ENCODE results near the gene TOMM20. TPM values are rescaled to one million over a fixed set of nuclear protein-coding genes. Genes with fewer than 3 reads are reported as not detected.

Gene TOMM20
- total RNA-seq, 2 experiments from 2014 or later = 72.2 to 81.7 TPM

DNA sequence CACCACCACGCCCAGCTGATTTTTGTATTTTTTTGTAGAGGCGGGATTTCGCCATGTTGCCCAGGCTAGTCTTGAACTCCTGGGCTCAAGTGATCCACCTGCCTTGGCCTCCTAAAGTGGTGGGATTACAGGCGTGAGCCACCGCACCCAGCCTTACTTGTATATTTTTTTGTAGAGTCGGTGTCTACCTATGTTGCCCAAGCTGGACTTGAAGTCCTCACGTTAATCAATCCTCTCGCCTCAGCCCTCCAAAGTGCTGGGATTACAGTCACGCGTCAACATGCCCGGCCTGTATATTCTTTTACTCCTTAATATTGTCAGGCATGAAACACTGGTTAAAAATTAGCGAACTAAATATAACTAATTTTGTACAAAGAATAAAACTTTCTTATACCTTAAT, 5.5 kb upstream of the TOMM20 start:
- H3K27ac Mint-ChIP-seq = no peak overlapping the region
- peaks cover 3% of the 10 kb centered on the region for H3K4me1 Mint-ChIP-seq (ENCODE audit: low read depth)
- no peak overlapping the region for H3K4me3 Mint-ChIP-seq
- no peaks in the 10 kb centered on the region for H3K27me3 Mint-ChIP-seq (ENCODE audit: low read depth)
- H3K9me3 Mint-ChIP-seq (ENCODE audit: insufficient read depth) = no peaks in the 10 kb centered on the region
- DNase-seq (no peak), ATAC-seq (no peak)
- ChIA-PET CTCF (no interaction called here), POLR2A (no interaction called here)
- H3K36me3 Mint-ChIP-seq (ENCODE audit: low read depth) = peaks cover 58% of the 10 kb centered on the region

DNA sequence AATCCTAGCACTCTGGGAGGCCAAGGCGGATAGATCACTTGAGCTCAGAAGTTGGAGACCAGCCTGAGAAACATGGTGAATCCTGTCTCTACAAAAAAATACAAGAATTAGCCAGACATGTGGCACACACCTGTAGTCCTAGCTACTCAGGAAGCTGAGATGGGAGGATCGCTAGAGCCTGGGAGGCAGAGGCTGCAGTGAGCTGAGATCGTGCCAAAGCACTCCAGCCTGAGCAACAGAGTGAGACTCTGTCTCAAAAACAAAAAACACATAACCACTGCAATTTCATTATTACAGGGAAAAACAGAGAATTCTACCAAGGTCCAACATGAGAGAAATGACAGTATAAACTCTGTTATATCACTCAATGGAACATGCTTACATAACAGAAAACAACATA, 4.4 kb upstream of the TOMM20 start:
- H3K27me3 Mint-ChIP-seq (ENCODE audit: low read depth) = no peaks in the 10 kb centered on the region
- ChIA-PET POLR2A (interaction anchor here (0.6 to 2.5 kb wide), 2 partner anchors 22 to 28 kb away, joined by 3 to 12 read pairs; partner anchors contain the start of gene RBM34), CTCF (interaction anchor here (2.4 kb wide), 1 partner anchor 283 kb away, joined by 9 read pairs; no protein-coding TSS in a partner anchor)
- H3K4me3 Mint-ChIP-seq = no peak overlapping the region
- H3K4me1 Mint-ChIP-seq (ENCODE audit: low read depth) = peaks cover 5% of the 10 kb centered on the region
- H3K36me3 Mint-ChIP-seq (ENCODE audit: low read depth) = peaks cover 57% of the 10 kb centered on the region
- DNase-seq (no peak), ATAC-seq (no peak)
- no peak overlapping the region for H3K27ac Mint-ChIP-seq
- H3K9me3 Mint-ChIP-seq (ENCODE audit: insufficient read depth) = no peaks in the 10 kb centered on the region

DNA sequence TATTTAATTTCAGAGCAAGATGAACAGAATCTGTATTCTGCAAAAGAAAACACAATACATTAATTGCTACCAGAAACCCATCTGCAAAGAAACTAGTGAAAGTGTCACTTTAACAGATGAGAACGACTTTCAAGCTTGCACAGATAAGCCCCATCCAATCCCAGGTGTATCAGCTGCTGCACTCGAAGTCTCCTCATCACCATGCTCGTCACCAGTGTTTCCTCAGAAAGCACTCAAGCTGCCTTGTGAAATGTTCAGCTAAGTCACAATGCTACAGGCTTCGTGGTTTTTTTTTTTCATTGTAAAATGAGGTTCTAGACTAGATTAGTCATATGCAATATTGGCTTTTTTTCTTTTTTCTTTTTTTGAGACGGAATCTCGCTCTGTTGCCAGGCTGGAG, 3.3 kb upstream of the TOMM20 start:
- H3K36me3 Mint-ChIP-seq (ENCODE audit: low read depth) = peaks cover 59% of the 10 kb centered on the region
- no peaks in the 10 kb centered on the region for H3K27me3 Mint-ChIP-seq (ENCODE audit: low read depth)
- no peak overlapping the region for H3K27ac Mint-ChIP-seq
- H3K9me3 Mint-ChIP-seq (ENCODE audit: insufficient read depth) = no peaks in the 10 kb centered on the region
- H3K4me3 Mint-ChIP-seq = no peak overlapping the region
- POLR2A ChIA-PET = interaction anchor here (2.5 kb wide), 1 partner anchor 29 kb away, joined by 12 read pairs; the partner anchor contains the start of gene RBM34
- ATAC-seq (no peak), DNase-seq (no peak)
- peaks cover 13% of the 10 kb centered on the region for H3K4me1 Mint-ChIP-seq (ENCODE audit: low read depth)
- CTCF ChIA-PET = interaction anchor here (2.4 kb wide), 1 partner anchor 284 kb away, joined by 9 read pairs; no protein-coding TSS in a partner anchor

DNA sequence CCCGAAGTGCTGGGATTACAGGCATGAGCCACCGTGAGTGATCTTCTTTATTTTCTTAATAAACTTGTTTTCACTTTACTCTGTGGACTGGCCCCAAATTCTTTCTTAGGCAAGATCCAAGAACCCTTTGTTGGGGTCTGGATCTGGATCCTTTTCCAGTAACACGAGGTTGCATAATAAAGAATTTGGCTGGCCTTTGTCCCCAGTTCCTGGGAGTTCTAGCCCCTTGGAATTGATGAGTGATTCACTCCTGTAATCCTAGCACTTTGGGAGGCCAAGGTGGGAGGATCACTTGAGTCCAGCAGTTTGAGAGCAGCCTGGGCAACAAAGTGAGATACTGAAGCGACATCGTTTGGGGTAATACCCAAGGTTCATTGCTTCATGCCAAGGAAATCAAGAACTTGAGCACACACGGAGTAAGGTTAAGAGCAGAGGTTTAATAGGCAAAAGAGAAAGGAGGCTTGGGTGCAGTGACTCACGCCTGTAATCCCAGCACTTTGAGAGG, 2.2 kb upstream of the TOMM20 start:
- ChIA-PET CTCF (interaction anchor here (0.6 to 2.0 kb wide), 2 partner anchors 13 to 30 kb away, joined by 3 to 5 read pairs; partner anchors contain the start of gene RBM34), POLR2A (no interaction called here)
- ATAC-seq (no peak), DNase-seq (no peak)
- Mint-ChIP-seq H3K27me3 (ENCODE audit: low read depth) (no peaks in the 10 kb centered on the region), H3K27ac (peak overlapping the region; percentile 63), H3K9me3 (ENCODE audit: insufficient read depth) (no peaks in the 10 kb centered on the region), H3K4me3 (no peak overlapping the region), H3K36me3 (ENCODE audit: low read depth) (peaks cover 57% of the 10 kb centered on the region), H3K4me1 (ENCODE audit: low read depth) (peaks cover 23% of the 10 kb centered on the region)

DNA sequence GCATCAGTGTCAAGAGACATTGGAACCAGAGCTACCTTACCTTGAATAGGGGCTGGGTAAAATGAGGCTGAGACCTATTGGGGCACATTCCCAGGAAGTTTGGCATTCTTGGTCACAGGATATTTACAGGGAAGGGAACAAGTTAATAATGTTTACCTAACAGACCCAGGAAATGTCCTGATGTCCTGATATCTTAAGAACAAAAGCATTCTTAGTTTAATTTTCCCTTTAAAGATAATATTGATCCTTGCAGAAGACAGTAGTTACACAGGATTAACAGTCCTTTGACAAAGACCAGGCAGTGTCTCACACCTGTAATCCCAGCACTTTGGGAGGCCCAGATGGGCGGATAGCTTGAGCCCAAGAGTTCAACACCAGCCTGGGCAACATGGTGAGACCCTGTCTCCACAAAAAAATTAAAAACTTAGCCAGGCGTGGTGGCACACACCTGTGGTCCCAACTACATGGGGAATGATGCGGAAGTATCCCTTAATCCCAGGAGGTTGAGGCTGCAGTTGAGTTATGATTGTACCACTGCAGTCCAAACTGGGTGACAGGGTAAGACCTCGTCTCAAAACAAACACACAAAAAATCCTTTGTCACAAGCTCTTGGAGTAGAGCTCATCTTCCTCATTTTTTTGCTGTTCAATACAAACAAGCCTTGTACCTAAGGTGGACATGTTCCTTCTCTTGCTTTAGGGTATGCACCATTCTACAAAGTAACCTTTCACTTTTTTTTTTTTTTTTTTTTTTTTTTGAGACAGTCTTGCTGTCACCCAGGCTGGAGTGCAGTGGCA, 1.3 kb upstream of the TOMM20 start:
- Mint-ChIP-seq H3K4me1 (ENCODE audit: low read depth) (peaks cover 26% of the 10 kb centered on the region), H3K36me3 (ENCODE audit: low read depth) (peaks cover 53% of the 10 kb centered on the region), H3K27me3 (ENCODE audit: low read depth) (no peaks in the 10 kb centered on the region), H3K9me3 (ENCODE audit: insufficient read depth) (no peaks in the 10 kb centered on the region), H3K4me3 (peak overlapping the region; percentile 85), H3K27ac (peak overlapping the region; percentile 75)
- ATAC-seq (no peak), DNase-seq (no peak)
- CTCF ChIA-PET = interaction anchor here (0.6 to 2.0 kb wide), 3 partner anchors 14 to 374 kb away, joined by 3 to 5 read pairs (median 4); partner anchors contain the start of genes B3GALNT2 and RBM34
- POLR2A ChIA-PET = interaction anchor here (1.7 kb wide), 1 partner anchor 8 kb away, joined by 5 read pairs; no protein-coding TSS in a partner anchor

DNA sequence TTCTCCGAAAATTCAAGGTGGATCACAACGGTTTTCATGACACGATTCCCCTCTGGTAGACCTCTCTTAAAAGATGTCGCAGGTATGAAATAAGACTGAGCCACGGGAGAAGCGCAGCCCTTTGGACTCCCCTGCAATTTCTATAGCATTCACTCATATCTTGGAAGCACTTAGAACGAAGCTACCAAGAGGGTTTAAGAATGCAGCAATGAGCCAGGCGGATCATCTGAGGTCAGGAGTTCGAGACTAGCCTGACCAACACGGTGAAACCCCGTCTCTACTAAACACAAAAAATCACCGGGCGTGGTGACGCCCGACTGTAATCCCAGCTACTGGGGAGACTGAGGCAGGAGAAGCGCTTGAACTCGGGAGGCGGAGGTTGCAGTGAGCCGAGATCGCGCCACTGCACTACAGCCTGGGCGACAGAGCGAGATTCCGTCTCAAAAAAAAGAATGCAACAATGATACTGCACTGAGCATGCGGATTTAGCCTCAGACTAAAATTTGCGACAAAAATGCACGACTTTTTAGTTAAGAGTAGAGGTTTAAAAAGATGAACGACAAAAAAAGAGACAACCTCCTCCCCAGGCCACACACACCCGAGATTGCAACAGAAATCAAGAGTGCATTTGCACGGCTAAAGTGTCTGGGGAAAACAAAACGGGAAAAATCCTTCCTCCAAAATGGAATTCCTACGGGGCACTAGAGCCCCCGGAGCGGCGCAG, 743 bp downstream of the TOMM20 start:
- Mint-ChIP-seq H3K36me3 (ENCODE audit: low read depth) (peaks cover 51% of the 10 kb centered on the region), H3K4me3 (peak overlapping the region; percentile 85), H3K27ac (peak overlapping the region; percentile 99), H3K4me1 (ENCODE audit: low read depth) (peaks cover 43% of the 10 kb centered on the region), H3K9me3 (ENCODE audit: insufficient read depth) (no peaks in the 10 kb centered on the region), H3K27me3 (ENCODE audit: low read depth) (no peaks in the 10 kb centered on the region)
- DNase-seq = no peak
- ChIA-PET CTCF (interaction anchor here (0.8 to 2.6 kb wide), 7 partner anchors 22 to 641 kb away, joined by 3 to 18 read pairs (median 6); no protein-coding TSS in a partner anchor), POLR2A (interaction anchor here (1.1 to 2.8 kb wide), 4 partner anchors 8 to 404 kb away, joined by 3 to 19 read pairs (median 4); partner anchors contain the start of gene RBM34)
- ATAC-seq = peak; percentile 2

DNA sequence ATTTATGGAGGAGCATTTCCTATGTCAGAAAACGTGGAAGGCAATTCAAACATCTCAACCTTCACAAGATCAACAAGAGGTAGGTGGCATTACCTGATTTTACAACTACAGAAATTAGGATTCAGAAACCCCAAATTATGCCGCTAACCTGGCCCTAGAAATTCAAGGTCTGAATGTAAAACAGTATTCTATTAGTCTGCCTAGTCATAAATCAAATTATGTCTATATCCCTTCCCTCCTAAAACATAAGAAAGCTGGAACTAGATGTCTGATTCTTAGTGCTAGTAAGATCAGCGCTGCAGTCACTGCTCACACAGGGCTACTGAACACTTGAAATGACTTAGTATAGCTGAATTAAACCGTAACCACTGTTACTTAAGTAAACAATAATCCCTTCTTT, 1.4 kb downstream of the TOMM20 start:
- peaks cover 50% of the 10 kb centered on the region for H3K36me3 Mint-ChIP-seq (ENCODE audit: low read depth)
- H3K27me3 Mint-ChIP-seq (ENCODE audit: low read depth) = no peaks in the 10 kb centered on the region
- H3K4me1 Mint-ChIP-seq (ENCODE audit: low read depth) = peaks cover 48% of the 10 kb centered on the region
- DNase-seq (no peak), ATAC-seq (no peak)
- H3K27ac Mint-ChIP-seq = peak overlapping the region; percentile 99
- no peaks in the 10 kb centered on the region for H3K9me3 Mint-ChIP-seq (ENCODE audit: insufficient read depth)
- ChIA-PET CTCF (interaction anchor here (0.8 to 2.6 kb wide), 9 partner anchors 21 to 640 kb away, joined by 3 to 18 read pairs (median 4); no protein-coding TSS in a partner anchor), POLR2A (interaction anchor here (1.1 to 2.8 kb wide), 3 partner anchors 23 to 403 kb away, joined by 3 to 19 read pairs (median 4); partner anchors contain the start of gene RBM34)
- peak overlapping the region; percentile 85 for H3K4me3 Mint-ChIP-seq

DNA sequence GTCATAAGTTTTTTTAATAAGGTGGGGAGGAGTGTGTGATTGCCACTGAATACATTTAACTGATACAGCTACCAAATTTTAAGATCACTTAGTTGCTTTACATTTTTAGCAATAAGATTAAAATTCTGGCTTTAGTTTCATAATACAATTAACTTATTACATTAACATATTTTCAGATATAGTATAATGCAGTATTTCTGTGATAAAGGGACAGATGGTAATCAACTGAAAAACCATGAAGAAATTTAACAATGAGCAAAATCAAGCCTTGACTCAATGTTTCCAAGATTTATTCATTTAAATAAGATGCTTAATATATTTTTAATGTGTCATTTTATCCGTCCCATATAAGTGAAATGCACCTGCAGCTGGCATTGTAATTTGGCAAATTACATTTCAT, 4.0 kb downstream of the TOMM20 start:
- no peak for ATAC-seq
- peaks cover 55% of the 10 kb centered on the region for H3K36me3 Mint-ChIP-seq (ENCODE audit: low read depth)
- peaks cover 51% of the 10 kb centered on the region for H3K4me1 Mint-ChIP-seq (ENCODE audit: low read depth)
- H3K4me3 Mint-ChIP-seq = no peak overlapping the region
- no peak for DNase-seq
- ChIA-PET CTCF (interaction anchor here (1.8 kb wide), 1 partner anchor 292 kb away, joined by 4 read pairs; no protein-coding TSS in a partner anchor), POLR2A (no interaction called here)
- H3K9me3 Mint-ChIP-seq (ENCODE audit: insufficient read depth) = no peaks in the 10 kb centered on the region
- H3K27me3 Mint-ChIP-seq (ENCODE audit: low read depth) = no peaks in the 10 kb centered on the region
- H3K27ac Mint-ChIP-seq = no peak overlapping the region

DNA sequence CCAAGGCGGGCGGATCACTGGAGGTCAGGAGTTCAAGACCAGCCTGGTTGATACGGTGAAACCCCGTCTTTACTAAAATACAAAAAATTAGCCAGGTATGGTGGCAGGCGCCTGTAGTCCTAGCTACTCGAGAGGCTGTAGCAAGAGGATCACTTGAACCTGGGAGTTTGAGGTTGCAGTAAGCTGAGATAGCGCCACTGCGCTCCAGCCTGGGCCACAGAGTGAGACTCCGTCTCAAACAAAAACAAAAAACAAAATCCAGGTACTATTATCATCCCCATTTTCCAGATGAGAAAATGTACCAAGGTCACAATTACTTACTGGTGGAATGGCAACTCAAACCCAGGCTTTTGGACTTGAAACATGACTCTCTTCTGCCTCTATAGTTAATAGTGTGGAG, 4.5 kb downstream of the TOMM20 start:
- no peaks in the 10 kb centered on the region for H3K27me3 Mint-ChIP-seq (ENCODE audit: low read depth)
- ChIA-PET POLR2A (interaction anchor here (0.6 kb wide), 1 partner anchor 512 kb away, joined by 7 read pairs; no protein-coding TSS in a partner anchor), CTCF (interaction anchor here (1.8 kb wide), 1 partner anchor 293 kb away, joined by 4 read pairs; no protein-coding TSS in a partner anchor)
- H3K27ac Mint-ChIP-seq = no peak overlapping the region
- H3K36me3 Mint-ChIP-seq (ENCODE audit: low read depth) = peaks cover 61% of the 10 kb centered on the region
- H3K4me3 Mint-ChIP-seq = no peak overlapping the region
- DNase-seq (no peak), ATAC-seq (no peak)
- H3K9me3 Mint-ChIP-seq (ENCODE audit: insufficient read depth) = no peaks in the 10 kb centered on the region
- H3K4me1 Mint-ChIP-seq (ENCODE audit: low read depth) = peaks cover 52% of the 10 kb centered on the region

DNA sequence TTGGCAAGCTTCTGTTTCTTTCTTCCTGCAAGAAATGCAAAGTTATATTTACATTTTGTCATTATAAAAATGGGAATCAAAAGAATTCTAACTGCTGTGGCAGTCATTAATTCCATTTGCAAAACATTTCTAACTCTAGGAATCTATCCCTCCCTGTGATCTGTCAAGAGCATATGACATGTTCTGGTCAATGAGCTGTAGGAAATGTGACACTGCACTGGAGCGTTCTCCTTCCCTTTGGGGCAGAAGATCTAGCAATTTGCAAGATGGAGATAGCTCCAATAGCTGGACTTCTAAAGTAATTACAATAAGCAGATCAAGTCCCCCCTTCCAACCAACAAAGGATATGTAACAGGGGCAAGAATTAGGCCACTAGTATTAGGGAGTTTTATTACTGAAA, 6.3 kb downstream of the TOMM20 start:
- H3K36me3 Mint-ChIP-seq (ENCODE audit: low read depth) = peaks cover 63% of the 10 kb centered on the region
- no peaks in the 10 kb centered on the region for H3K9me3 Mint-ChIP-seq (ENCODE audit: insufficient read depth)
- no peak for DNase-seq
- CTCF ChIA-PET = interaction anchor here (0.8 to 5.0 kb wide), 7 partner anchors 9 to 645 kb away, joined by 3 to 33 read pairs (median 4); no protein-coding TSS in a partner anchor
- H3K27ac Mint-ChIP-seq = no peak overlapping the region
- H3K4me3 Mint-ChIP-seq = no peak overlapping the region
- no peaks in the 10 kb centered on the region for H3K27me3 Mint-ChIP-seq (ENCODE audit: low read depth)
- ATAC-seq = no peak
- POLR2A ChIA-PET = interaction anchor here (1.6 kb wide), 1 partner anchor 38 kb away, joined by 4 read pairs; the partner anchor contains the start of gene RBM34
- peaks cover 43% of the 10 kb centered on the region for H3K4me1 Mint-ChIP-seq (ENCODE audit: low read depth)

DNA sequence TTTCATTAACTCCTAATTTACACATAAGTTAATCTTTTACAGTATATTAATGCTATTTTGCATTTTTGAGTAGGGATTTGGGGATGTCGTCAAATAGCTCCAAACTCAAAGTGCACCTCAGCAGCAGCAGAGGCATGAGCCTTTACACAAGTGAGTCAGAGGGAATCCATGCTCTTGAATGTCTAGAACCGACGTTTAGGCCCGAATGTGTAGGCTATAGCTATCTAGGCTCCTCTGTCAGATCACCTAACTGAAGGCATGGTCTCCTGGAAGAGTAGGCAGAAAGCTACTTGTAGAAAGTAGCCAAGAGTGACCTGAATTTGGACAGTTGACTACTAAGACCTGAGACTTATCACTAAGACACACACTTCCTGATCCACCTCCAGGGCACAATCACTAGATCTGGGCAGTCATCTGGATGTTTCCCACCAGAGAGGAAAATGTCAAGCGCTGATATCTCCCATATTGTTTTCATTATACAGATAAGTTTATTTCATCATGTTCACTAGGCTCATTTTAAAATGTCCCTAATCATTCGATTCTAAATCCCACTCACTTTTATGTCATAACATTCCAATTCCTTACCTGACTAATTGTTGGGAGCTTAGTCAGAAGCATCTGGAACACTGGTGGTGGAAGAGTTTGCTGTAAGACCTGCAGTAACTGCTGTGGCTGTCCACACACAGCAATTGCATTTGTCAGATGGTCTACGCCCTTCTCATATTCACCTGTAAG, 15.3 kb downstream of the TOMM20 start:
- H3K9me3 Mint-ChIP-seq (ENCODE audit: insufficient read depth) = no peaks in the 10 kb centered on the region
- DNase-seq (no peak), ATAC-seq (no peak)
- ChIA-PET CTCF (interaction anchor here (1.5 kb wide), 1 partner anchor 9 kb away, joined by 3 read pairs; no protein-coding TSS in a partner anchor), POLR2A (no interaction called here)
- H3K27ac Mint-ChIP-seq = no peak overlapping the region
- H3K36me3 Mint-ChIP-seq (ENCODE audit: low read depth) = peaks cover 73% of the 10 kb centered on the region
- no peaks in the 10 kb centered on the region for H3K4me1 Mint-ChIP-seq (ENCODE audit: low read depth)
- no peak overlapping the region for H3K4me3 Mint-ChIP-seq
- no peaks in the 10 kb centered on the region for H3K27me3 Mint-ChIP-seq (ENCODE audit: low read depth)
